Measurements from ENCODE around the gene ERN1.

The ERN1 gene

DNA sequence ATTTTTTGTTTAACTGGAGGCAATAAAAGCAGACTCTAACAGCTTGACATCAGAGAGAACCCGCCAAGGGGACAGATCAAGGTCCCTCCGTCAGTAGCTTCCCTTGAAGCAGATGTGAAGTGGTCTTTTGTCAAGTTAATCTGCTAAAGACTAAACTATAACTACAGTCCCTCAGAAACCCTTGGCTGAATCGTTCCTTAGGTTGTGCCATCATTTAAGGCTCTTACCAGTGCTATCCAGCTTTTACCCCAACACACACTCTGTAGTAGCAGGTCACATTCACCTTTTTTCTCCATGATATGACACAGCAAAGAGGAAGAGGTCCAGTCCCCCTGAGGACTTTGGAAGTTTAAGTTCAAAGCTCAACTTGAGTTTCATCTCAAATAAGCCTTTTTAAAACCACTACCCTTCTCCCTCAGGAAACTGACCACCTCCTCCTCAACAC is 49.7 kb downstream of the ERN1 start:
- Histone ChIP-seq H3K23ac (ENCODE audit: low read length) (no peak overlapping the region), H3K9me3 (ENCODE audit: insufficient read depth, low read depth, low read length) (no peaks in the 10 kb centered on the region), H2BK12ac (ENCODE audit: low read length) (no peak overlapping the region), H2AK5ac (ENCODE audit: low read length) (no peak overlapping the region), H2AFZ (ENCODE audit: insufficient read depth, low read length, poor library complexity) (no peak overlapping the region), H3K79me1 (ENCODE audit: low read length) (peaks cover 9% of the 10 kb centered on the region), H4K8ac (ENCODE audit: low read depth, low read length) (no peak overlapping the region), H3K4me3 (ENCODE audit: low read depth, low read length) (no peak overlapping the region), H3K14ac (ENCODE audit: low read length) (no peak overlapping the region), H3K9ac (ENCODE audit: low read length) (no peak overlapping the region), H2BK120ac (ENCODE audit: insufficient read depth, low read length, poor library complexity) (no peak overlapping the region), H4K12ac (ENCODE audit: low read depth, low read length) (no peak overlapping the region), H3K79me2 (ENCODE audit: control insufficient read depth, insufficient read depth, low read length, poor library complexity) (no peaks in the 10 kb centered on the region), H3K27ac (ENCODE audit: low read depth, low read length) (no peak overlapping the region), H3K18ac (ENCODE audit: low read length) (no peak overlapping the region), H3K4me2 (ENCODE audit: low read length) (no peak overlapping the region), H4K91ac (ENCODE audit: low read depth, low read length) (no peak overlapping the region), H3K36me3 (ENCODE audit: control insufficient read depth in 1 of 2, insufficient read depth in 2 of 2, low read length in 2 of 2) (peaks cover 0 to 2% of the 10 kb centered on the region in 2 experiments), H2BK5ac (ENCODE audit: low read depth, low read length, poor library complexity) (no peak overlapping the region), H3K27me3 (ENCODE audit: insufficient read depth, low read length) (no peaks in the 10 kb centered on the region), H3K4ac (ENCODE audit: low read depth, low read length) (no peak overlapping the region), H3K4me1 (ENCODE audit: control insufficient read depth in 1 of 2, insufficient read depth in 2 of 2, low read length in 2 of 2) (peaks cover 12 to 15% of the 10 kb centered on the region in 2 experiments)
- no CpG with 5 or more reads among the region's 3 CpGs for WGBS (ENCODE audit: extremely low coverage, insufficient coverage, insufficient read length)
- DNase-seq, result no peak

DNA sequence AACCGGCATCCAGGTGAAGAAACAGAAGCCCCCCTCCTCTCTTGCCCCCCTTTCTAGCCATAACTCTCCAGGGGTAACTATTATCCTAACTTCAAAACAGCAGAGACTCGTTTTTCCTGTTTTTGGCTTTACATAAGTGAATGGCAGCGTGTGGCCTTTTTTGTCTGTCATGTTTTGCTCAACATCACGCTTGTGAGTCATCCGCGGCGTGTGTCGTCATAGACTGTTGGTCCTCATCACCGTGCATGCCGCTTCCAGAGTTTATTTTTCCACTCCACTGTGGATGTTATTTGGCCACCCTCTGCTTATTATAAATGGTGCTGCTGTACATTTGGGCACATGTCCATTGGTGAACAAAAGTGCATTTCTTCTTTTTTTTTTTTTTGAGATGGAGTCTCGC is 52.6 kb downstream of the ERN1 start:
- Histone ChIP-seq H4K8ac (ENCODE audit: low read depth, low read length) (no peak overlapping the region), H3K36me3 (ENCODE audit: control insufficient read depth in 1 of 2, insufficient read depth in 2 of 2, low read length in 2 of 2) (peaks cover 0 to 2% of the 10 kb centered on the region in 2 experiments), H3K27me3 (ENCODE audit: insufficient read depth, low read length) (no peaks in the 10 kb centered on the region), H3K79me2 (ENCODE audit: control insufficient read depth, insufficient read depth, low read length, poor library complexity) (no peaks in the 10 kb centered on the region), H3K4ac (ENCODE audit: low read depth, low read length) (no peak overlapping the region), H3K4me2 (ENCODE audit: low read length) (peak overlapping the region; percentile 7), H4K12ac (ENCODE audit: low read depth, low read length) (no peak overlapping the region), H3K4me3 (ENCODE audit: low read depth, low read length) (no peak overlapping the region), H3K4me1 (ENCODE audit: control insufficient read depth in 1 of 2, insufficient read depth in 2 of 2, low read length in 2 of 2) (peaks cover 11 to 14% of the 10 kb centered on the region in 2 experiments), H4K91ac (ENCODE audit: low read depth, low read length) (no peak overlapping the region), H3K18ac (ENCODE audit: low read length) (no peak overlapping the region), H3K23ac (ENCODE audit: low read length) (no peak overlapping the region), H3K9me3 (ENCODE audit: insufficient read depth, low read depth, low read length) (no peaks in the 10 kb centered on the region), H3K27ac (ENCODE audit: low read depth, low read length) (peak overlapping the region; percentile 14), H2BK12ac (ENCODE audit: low read length) (no peak overlapping the region), H2BK120ac (ENCODE audit: insufficient read depth, low read length, poor library complexity) (no peak overlapping the region), H2AK5ac (ENCODE audit: low read length) (no peak overlapping the region), H3K14ac (ENCODE audit: low read length) (no peak overlapping the region), H3K9ac (ENCODE audit: low read length) (no peak overlapping the region), H2AFZ (ENCODE audit: insufficient read depth, low read length, poor library complexity) (no peak overlapping the region), H3K79me1 (ENCODE audit: low read length) (peaks cover 7% of the 10 kb centered on the region), H2BK5ac (ENCODE audit: low read depth, low read length, poor library complexity) (no peak overlapping the region)
- no CpG with 5 or more reads among the region's 11 CpGs for WGBS (ENCODE audit: extremely low coverage, insufficient coverage, insufficient read length)
- peak; percentile 90 to 98 for DNase-seq

DNA sequence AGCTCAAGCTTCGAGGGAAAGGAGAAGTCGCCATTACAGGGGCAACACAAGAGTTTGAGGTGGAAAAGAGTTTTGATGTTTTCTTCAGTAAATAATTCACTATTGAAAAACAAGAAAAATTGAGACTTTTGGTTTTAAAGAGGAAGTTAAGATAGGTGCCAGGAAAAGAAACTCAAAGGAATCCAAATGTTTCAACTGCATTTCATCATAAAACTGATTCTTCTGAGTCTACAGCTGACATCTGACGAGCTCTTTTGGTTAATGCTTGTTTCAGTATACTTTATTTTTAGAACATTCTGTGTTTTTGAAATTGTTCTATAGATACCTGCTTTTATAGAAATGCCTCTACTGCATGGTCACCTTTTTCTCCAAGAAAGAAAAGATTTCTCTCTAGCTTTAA is 54.0 kb downstream of the ERN1 start:
- no peak overlapping the region for H3K9ac ChIP-seq (ENCODE audit: low read length)
- no peak overlapping the region for H2AFZ ChIP-seq (ENCODE audit: insufficient read depth, low read length, poor library complexity)
- no peak overlapping the region for H3K18ac ChIP-seq (ENCODE audit: low read length)
- H3K4me3 ChIP-seq (ENCODE audit: low read depth, low read length), result no peak overlapping the region
- peaks cover 8 to 11% of the 10 kb centered on the region in 2 experiments for H3K4me1 ChIP-seq (ENCODE audit: control insufficient read depth in 1 of 2, insufficient read depth in 2 of 2, low read length in 2 of 2)
- H3K4ac ChIP-seq (ENCODE audit: low read depth, low read length), result no peak overlapping the region
- H2AK5ac ChIP-seq (ENCODE audit: low read length), result no peak overlapping the region
- no peak overlapping the region for H4K12ac ChIP-seq (ENCODE audit: low read depth, low read length)
- H3K27ac ChIP-seq (ENCODE audit: low read depth, low read length), result no peak overlapping the region
- H3K79me2 ChIP-seq (ENCODE audit: control insufficient read depth, insufficient read depth, low read length, poor library complexity), result no peaks in the 10 kb centered on the region
- no peak overlapping the region for H2BK120ac ChIP-seq (ENCODE audit: insufficient read depth, low read length, poor library complexity)
- no peak overlapping the region for H3K23ac ChIP-seq (ENCODE audit: low read length)
- no peaks in the 10 kb centered on the region for H3K27me3 ChIP-seq (ENCODE audit: insufficient read depth, low read length)
- H4K8ac ChIP-seq (ENCODE audit: low read depth, low read length), result no peak overlapping the region
- H3K79me1 ChIP-seq (ENCODE audit: low read length), result peaks cover 8% of the 10 kb centered on the region
- H3K4me2 ChIP-seq (ENCODE audit: low read length), result no peak overlapping the region
- no peak for DNase-seq
- no peak overlapping the region for H4K91ac ChIP-seq (ENCODE audit: low read depth, low read length)
- no peak overlapping the region for H3K14ac ChIP-seq (ENCODE audit: low read length)
- no peaks in the 10 kb centered on the region for H3K9me3 ChIP-seq (ENCODE audit: insufficient read depth, low read depth, low read length)
- WGBS (ENCODE audit: extremely low coverage, insufficient coverage, insufficient read length), result no CpG with 5 or more reads among the region's 3 CpGs
- no peak overlapping the region for H2BK12ac ChIP-seq (ENCODE audit: low read length)
- no peak overlapping the region for H2BK5ac ChIP-seq (ENCODE audit: low read depth, low read length, poor library complexity)
- peaks cover 7 to 9% of the 10 kb centered on the region in 2 experiments for H3K36me3 ChIP-seq (ENCODE audit: control insufficient read depth in 1 of 2, insufficient read depth in 2 of 2, low read length in 2 of 2)

DNA sequence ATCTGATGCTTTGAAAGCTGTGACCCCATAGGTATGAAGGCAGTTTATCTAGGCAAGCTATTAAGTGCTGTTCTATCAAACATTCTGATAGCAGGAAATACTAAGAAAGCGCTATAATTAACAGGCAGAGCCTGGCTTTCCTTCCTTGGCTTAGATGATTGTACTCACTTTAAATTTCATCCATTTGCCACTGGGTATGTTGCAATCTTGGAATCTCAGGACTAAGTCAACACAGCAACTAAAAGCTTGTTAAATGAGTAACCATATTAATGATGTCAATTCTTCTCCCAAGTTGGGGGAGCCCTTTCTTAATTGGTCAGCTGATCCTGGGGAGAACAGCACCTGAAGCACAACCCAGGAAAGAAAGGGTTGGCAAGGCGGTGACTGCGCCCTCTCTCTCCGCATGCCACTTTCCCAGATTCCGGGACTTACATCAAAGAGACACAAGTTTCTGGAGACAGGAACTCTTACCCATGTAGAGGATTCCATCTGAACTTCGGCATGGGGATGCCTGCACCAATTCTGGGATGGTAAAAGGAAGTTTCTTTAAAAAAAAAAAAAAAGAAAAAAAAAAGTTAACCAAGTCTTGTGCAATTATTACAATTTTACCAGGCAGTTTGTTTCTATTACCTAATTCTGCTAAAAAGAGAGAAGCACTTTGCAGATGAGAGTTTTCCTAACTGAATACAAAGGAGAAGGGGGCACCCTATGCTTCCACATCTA is 55.1 kb downstream of the ERN1 start:
- H4K8ac ChIP-seq (ENCODE audit: low read depth, low read length), result no peak overlapping the region
- peaks cover 7 to 14% of the 10 kb centered on the region in 2 experiments for H3K36me3 ChIP-seq (ENCODE audit: control insufficient read depth in 1 of 2, insufficient read depth in 2 of 2, low read length in 2 of 2)
- H3K4me1 ChIP-seq (ENCODE audit: control insufficient read depth in 1 of 2, insufficient read depth in 2 of 2, low read length in 2 of 2), result peaks cover 8 to 11% of the 10 kb centered on the region in 2 experiments
- no peak overlapping the region for H3K9ac ChIP-seq (ENCODE audit: low read length)
- no peak overlapping the region for H3K27ac ChIP-seq (ENCODE audit: low read depth, low read length)
- H3K14ac ChIP-seq (ENCODE audit: low read length), result no peak overlapping the region
- H3K79me1 ChIP-seq (ENCODE audit: low read length), result peaks cover 8% of the 10 kb centered on the region
- no peak overlapping the region for H3K4me2 ChIP-seq (ENCODE audit: low read length)
- no peak overlapping the region for H3K4me3 ChIP-seq (ENCODE audit: low read depth, low read length)
- no peak overlapping the region for H3K23ac ChIP-seq (ENCODE audit: low read length)
- no peak overlapping the region for H2BK5ac ChIP-seq (ENCODE audit: low read depth, low read length, poor library complexity)
- peak in 1 of 2 donors; percentile 40 for DNase-seq
- H3K27me3 ChIP-seq (ENCODE audit: insufficient read depth, low read length), result no peaks in the 10 kb centered on the region
- no peak overlapping the region for H2BK120ac ChIP-seq (ENCODE audit: insufficient read depth, low read length, poor library complexity)
- no peak overlapping the region for H4K12ac ChIP-seq (ENCODE audit: low read depth, low read length)
- no peak overlapping the region for H2BK12ac ChIP-seq (ENCODE audit: low read length)
- no peak overlapping the region for H3K18ac ChIP-seq (ENCODE audit: low read length)
- no CpG with 5 or more reads among the region's 6 CpGs for whole genome bisulfite sequencing (ENCODE audit: extremely low coverage, insufficient coverage, insufficient read length)
- no peak overlapping the region for H4K91ac ChIP-seq (ENCODE audit: low read depth, low read length)
- no peaks in the 10 kb centered on the region for H3K9me3 ChIP-seq (ENCODE audit: insufficient read depth, low read depth, low read length)
- no peak overlapping the region for H2AK5ac ChIP-seq (ENCODE audit: low read length)
- H3K79me2 ChIP-seq (ENCODE audit: control insufficient read depth, insufficient read depth, low read length, poor library complexity), result no peaks in the 10 kb centered on the region
- H3K4ac ChIP-seq (ENCODE audit: low read depth, low read length), result no peak overlapping the region
- no peak overlapping the region for H2AFZ ChIP-seq (ENCODE audit: insufficient read depth, low read length, poor library complexity)
